Vagina (tissue), 2 donors: ENCODE results near the gene MED12L.

Experiments used
- CTCF ChIP-seq, 3 experiments: fragments of 450-650 bp in 2 of 3; fragments of 200-600 bp in 1 of 3; sonication (generic) in 1 of 3; IDR thresholded peaks; one replicate each; pipeline ENCODE4 v1.5.1; 2017 to 2019; ENCODE audit warnings: antibody characterized with exemption in 3 of 3, mild to moderate bottlenecking in 2 of 3, moderate library complexity in 2 of 3
- POLR2A ChIP-seq, 2 donors: fragments of 450-650 bp; IDR thresholded peaks; one replicate each; pipeline ENCODE4 v1.6.1; 2017; ENCODE audit warnings: antibody characterized with exemption in 2 of 2, mild to moderate bottlenecking in 2 of 2, moderate library complexity in 2 of 2

GRCh38 chr3:151345859-151346258 lies 260.4 kb downstream of the MED12L start:
- TF ChIP-seq CTCF (IDR thresholded peaks at IDR 0.05) (no peak), POLR2A (IDR thresholded peaks at IDR 0.05) (no peak)
